GM19351 (cell line): Measurements from ENCODE around the gene COL9A1.
"Not testable (repeated sequence)": the region's sequence is repeated elsewhere in the genome, so short reads cannot be mapped to it uniquely, and the experiment has no call there.

ENCODE experiments used
- ATAC-seq: cut with Tn5 transposase; IDR thresholded peaks from one replicate; pipeline ENCODE4 v1.9.1; 2021; ENCODE audit warnings: mild to moderate bottlenecking, moderate library complexity; ENCODE audit not compliant: unreplicated experiment

Gene COL9A1

DNA sequence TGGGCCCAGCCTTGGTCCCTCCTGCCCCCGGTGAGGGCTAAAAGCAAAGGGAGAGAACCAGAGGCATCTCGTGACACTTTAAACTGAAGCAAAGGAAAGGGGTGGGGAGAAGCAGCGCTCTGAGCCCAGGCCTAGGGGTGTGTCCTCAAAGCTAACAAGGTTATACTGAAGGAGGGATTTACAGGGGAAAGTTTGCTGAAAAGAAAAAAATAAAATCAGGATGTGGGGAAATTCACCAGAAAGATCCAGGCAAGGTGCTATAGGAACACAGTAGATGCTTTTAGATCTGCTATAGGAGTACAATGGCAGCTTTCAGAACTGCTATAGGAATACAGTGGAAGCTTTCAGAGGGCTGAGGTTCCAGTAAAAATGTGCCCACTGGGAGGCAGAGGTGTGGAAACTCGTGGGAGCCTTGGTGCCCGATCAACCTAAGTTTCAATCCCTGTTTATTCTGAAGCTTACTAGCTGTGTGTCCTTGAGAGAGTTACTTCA lies at the start of gene COL9A1:
Gene COL9A1 (minus strand): TSS at position 51 of the 492 bp plus-strand sequence. CDS start 160 bp downstream, outside the sequence.
- ATAC-seq: no peak

DNA sequence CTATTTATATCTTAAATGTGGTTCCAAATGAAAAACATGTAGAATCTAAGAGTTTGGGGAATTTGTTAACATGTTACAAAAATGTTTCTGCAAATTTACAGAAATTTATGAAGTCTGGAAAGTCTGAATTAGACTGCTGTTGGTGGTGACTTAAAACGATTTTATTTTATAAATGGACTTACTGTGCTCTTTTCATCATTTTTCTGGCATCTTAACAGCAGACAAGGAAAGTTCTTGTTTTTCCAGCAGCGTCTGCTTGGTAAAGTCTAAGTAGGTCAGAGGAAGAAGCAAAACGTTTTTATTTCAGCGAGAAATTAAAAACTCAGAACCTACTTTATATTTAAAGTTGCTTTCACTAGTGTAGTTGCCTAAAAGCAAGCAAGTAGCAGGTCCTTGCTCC lies 48.6 kb upstream of the COL9A1 start:
- ATAC-seq: no peak

DNA sequence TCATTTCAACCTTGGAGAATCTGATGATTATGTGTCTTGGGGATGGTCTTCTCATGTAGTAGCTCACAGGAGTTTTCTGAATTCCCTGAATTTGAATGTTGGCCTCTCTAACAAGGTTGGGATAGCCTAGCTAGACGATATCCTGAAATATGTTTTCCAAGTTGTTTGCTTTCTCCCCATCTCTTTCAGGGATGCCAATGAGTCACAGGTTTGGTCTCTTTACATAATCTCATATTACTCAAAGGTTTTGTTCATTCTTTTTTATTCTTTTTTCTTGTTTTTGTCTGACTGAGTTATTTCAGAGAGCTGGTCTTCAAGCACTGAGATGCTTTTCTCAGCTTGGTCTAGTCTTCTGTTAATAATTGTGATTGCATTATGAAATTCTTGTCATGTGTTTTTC lies 42.7 kb upstream of the COL9A1 start:
- no peak for ATAC-seq

DNA sequence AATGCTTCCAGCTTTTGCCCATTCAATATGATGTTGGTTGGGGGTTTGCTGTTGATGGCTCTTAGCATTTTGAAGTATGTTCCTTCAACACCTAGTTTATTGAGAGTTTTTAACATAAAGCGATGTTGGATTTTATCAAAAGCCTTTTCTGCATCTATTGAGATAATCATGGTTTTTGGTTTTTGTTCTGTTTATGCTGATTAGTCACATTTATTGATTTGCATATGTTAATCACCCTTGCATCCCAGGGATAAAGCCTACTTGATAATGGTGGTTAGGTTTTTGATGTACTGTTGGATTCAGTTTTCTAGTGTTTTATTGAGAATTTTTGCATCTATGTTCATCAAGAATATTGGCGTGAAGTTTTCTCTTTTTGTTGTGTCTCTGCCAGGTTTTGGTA lies 40.4 kb upstream of the COL9A1 start:
- ATAC-seq: no peak

DNA sequence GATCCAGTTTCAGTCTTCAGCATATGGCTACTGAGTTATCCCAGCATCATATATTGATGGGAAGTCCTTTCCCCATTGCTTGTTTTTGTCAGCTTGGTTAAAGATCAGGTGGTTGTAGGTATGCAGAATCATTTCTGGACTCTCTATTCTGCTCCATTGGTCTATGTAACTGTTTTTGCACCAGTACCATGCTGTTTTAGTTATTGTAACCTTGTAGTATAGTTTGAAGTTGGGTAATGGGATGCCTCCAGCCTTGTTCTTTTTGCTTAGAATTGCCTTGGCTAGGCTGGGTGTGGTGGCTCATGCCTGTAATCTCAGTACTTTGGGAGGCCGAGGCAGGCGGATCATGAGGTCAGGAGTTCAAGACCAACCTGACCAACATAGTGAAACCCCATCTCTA lies 36.9 kb upstream of the COL9A1 start:
- ATAC-seq: not testable (repeated sequence)

DNA sequence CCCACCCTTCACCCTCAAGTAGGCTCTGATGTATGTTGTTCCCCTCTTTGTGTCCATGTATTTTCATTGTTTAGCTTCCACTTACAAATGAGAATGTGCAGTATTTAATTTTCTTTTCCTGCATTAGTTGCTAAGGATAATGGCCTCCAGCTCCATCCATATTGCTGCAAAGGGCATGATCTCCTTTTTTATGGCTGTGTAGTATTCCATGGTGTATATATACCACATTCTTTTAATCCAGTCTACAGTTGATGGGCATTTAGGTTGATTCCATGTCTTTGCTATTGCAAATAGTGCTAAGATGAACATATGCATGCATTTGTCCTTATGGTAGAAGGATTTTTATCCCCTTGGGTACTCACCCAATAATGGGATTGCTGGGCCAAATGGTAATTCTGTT lies 35.9 kb upstream of the COL9A1 start:
- ATAC-seq: no peak

DNA sequence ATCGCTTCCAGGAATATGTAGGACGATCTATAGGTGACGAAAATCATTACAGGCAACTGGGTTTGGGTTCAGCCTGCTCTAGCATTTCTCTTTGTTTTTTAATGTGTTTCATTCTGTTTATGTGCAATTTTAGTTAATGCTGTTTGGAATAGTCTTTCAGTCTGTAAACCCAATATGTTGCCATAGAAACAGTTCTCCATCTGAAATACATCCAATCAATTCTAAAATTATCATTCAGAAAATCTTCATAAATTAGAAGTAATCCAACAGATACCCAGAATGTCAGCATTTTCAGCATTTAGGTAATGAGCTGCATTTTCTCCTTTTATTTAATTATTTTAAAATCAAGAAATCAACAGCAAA lies 34.8 kb upstream of the COL9A1 start:
- ATAC-seq: no peak

DNA sequence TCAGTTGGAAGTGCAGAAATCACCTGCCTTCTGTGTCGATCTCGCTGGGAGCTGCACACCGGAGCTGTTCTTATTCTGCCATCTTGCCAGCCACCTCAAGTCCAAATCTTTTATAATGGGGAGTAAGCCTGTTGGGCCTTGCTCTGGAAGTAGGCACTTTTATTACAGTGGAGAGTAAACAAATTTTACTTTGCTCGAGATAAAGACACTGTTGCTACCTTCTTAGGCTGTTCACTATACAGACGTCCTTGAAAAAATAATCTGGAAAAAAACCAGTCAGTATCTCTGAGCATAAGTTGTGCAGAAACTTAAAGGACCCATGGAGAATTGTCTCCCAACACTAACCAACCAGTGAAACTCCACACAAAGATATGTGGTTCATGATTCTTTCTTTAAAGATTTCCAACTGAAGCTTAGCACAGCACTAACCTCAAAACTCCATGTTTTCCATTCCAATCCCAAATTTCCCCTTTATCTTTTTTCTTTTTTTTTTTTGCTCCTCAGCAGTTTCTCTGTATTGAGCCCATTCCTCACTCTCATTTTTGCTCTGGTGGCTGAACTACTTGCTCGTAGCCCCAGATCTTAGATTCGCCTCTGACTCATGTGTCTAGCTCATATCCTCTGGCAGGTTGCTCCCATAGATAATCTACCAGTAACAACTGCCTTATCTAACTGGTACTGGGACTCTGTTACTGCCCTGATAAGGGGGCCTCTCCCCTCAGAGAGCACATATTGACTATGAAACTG lies 34.3 kb upstream of the COL9A1 start:
- no peak for ATAC-seq

DNA sequence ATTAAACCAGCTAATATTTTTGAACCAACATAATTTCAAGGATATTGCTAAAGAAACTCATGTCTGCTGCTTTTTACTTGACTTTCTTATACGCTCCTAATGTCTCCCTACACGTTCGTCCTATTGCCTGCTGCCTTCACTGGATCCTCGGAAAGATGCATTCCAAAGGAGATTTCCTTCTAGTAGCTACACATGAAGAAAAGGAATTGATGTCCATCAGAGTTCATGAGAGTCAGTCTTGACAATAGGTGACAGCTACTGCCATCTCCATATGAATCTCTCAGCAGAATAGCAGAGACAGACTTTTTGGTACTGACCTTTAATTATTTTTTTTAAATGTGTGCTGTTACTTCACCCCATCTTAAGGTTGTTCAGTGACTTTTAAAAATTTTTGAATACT lies 24.2 kb upstream of the COL9A1 start:
- no peak for ATAC-seq

DNA sequence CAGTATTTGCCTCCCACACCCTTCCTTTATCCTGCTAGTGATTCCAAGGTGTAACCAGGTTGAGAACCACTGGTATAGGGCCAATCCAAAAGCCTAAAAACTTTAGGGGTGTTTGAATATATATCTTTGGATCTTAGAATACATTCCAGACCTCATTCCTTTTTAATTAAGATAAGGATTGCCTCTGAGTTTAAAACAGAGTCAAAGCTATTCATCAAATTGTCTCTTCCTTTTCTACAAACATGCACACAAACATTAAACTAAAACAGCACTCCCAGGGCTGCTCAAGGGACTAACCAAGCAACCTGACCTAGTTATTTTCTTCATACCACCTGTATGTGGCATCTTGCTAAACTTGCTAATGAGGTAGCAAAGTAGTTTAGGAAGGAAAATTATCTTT lies 22.1 kb upstream of the COL9A1 start:
- ATAC-seq: no peak

DNA sequence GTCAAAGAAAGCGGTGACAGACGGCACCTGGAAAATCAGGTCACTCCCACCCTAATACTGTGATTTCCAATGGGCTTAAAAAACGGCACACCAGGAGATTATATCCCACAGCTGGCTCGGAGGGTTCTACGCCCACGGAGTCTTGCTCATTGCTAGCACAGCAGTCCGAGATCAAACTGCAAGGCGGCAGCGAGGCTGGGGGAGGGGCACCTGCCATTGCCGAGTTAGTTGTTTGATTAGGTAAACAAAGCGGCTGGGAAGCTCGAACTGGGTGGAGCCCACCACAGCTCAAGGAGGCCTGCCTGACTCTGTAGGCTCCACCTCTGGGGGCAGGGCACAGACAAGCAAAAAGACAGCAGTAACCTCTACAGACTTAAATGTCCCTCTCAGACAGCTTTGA lies 14.9 kb upstream of the COL9A1 start:
- not testable (repeated sequence) for ATAC-seq

DNA sequence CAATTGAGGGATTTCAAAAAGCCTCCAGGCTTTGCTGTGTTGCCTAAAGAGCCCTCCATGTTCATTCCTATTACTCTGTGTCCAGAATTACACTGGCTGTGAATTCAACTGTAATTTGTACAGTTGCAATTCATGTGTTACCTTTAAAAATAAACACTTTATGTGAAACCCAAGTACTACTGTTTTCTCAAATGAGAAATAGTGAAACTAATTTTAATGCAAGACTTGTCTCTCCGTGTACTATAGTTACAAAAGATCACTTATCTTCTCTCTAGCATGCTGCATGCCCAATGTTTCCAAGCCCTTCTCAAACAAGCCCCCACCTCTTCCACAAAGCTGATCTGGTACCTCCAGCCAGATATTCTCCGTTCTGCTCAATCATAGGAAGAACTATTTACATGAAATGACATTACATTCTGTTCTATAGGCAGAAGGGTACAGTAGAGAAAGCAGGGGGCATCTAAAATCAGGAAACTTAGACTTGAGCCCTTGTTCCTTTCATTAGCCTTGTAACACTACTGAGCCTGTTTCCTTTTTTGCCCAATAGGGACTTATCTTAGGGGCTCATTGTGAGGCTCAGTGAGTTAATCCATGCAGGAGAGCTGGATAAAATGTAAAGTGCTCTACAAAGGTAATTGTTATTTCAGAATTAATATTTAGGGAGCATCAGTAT lies 12.3 kb upstream of the COL9A1 start:
- peak; percentile 67 for ATAC-seq

DNA sequence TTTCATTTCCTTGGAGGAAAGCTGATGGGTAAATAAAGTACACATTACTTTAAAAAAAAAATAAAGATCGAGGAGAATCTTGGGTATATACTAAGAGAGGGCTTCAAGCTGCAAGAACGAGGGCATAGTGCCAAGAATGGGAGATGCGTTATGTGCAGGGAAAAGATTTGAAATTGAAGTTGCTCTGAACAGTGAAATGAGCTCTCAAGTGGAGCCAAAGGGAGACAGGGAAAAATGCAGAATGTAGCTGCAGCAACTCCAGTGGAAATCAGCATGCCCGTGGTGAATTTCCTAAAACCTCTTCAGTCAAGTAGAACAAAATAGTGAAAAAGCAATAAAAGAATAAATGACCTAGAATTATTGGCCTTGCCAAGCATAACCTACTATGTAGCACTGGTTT lies 11.4 kb upstream of the COL9A1 start:
- no peak for ATAC-seq

DNA sequence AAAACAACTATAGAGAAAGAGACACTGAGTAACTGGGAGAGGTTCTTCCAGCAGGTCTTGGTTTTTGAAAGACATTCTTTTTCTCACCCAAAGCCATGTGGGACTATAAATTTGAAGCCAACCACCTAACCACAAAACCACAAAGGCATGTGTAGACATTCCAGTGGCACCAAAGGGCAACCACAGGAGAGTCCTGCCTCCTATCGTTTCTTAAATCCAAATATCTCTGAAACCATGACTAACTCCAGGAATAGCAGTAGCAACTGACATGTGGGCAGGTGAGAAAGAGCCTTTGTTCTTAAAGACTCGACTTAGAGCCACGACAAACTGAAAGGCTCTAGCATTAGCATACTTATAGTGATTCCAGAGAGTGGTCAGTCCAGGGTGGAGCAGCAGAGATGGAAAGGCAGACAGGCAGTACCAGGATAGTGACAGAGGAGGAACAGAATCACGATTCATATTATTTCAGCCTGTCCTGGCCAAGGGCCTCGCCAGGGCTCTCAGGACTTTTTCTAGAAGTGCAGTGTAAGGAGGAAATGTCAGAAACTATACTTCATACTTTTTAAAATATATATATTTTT lies 9.4 kb upstream of the COL9A1 start:
- no peak for ATAC-seq

DNA sequence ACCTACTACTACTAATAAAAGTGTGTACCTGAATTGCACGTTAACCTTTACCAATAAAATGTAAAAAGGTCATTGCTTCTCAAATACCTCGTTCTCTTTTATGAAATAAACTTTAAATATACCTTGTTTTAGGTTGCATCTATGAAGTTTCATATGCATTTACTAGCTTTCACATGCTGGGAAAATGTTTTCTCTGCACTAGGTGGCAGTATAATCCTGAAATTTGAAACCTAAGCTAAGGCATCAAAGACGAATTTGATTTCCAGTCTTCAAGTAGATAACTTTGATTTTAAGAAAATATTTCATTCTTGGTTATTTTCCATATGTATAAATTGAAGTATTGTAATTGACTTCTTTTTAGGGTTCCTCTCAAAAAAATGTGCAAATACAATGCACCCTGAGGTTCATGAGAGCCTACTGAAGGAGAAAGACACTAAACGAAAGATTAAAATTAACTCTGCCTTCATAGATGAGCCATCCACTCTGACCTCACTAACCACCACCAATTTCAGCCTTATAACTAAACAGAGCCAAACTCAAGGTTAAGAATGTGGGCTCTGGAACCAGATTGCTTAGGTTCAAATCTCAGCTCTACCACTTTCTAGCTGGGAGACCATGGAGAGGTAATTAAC lies 7.3 kb upstream of the COL9A1 start:
- no peak for ATAC-seq

DNA sequence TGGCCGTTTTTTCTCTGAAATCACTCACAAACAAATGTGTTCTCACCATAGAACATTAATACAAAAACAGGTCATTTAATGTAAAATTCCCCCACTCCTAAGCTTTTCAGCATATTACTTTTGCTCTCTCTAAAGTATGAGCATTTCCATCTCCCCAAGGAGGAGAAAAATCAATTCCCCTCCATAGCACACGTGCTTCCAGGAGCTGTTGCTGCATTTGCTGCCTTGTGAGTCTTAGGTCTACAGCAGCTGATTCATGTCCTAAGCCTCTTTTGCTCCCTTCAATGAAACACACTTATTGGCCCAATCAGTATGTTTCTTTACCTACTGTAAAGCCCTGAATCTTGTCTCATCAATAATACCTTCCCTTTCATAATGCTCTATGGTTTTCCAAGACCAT lies 6.4 kb upstream of the COL9A1 start:
- ATAC-seq: no peak

DNA sequence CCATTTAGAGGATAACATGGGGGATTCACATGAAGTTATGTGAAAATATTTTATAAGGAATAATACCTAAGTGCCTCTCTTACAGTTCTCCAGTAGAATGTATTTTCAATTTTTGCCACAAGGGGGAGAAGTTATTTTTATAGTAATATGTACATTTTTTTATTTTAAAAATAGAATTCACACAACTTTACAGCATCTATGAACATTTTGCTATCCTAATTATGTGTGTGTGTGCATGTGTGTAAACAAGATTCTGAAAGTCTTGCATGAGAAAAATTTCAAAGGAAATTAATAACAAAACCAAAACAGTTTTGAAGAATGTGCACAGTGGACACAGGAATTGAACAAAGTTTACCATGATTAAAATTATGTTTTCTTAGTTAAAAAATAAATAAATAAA lies 5.3 kb upstream of the COL9A1 start:
- ATAC-seq: not testable (repeated sequence)

DNA sequence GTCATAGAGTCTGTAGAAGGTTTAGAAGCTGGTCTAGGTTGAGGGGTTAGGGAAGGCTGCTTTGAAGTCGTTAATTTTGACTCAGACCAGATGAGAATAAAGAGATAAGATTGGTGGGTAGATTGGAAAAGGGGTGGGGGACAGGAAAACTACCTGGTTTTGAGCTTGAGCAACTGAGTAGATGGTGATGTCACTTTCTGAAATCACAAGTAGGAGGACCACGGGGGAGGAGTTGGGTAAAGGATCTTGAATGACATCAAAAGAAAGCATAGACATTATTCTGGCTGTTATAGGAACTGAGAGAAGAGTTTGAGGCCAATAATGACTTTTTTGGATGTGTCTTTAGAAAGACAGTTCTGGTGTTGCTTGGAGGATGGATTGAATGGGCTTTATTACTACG lies 4.1 kb upstream of the COL9A1 start:
- ATAC-seq: no peak

DNA sequence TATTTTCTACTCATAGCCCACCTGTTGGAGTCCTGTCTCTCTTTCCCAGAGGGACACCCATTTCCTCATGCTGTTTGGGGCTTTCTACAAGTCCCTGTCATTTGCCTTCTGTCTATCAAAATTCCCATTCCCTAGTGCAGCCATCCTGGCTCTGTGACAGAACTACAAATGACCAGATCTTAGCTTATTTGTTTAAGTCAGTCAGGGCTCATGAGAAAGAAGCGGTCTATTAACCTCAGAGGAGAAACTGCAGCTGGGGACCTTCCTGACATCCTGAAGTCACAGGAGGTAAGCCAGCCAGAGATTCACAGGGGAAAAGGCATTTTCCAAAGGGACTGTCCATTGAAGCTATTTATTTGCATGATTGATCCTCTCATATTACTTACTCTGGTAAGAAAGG lies 1.7 kb upstream of the COL9A1 start:
- no peak for ATAC-seq

DNA sequence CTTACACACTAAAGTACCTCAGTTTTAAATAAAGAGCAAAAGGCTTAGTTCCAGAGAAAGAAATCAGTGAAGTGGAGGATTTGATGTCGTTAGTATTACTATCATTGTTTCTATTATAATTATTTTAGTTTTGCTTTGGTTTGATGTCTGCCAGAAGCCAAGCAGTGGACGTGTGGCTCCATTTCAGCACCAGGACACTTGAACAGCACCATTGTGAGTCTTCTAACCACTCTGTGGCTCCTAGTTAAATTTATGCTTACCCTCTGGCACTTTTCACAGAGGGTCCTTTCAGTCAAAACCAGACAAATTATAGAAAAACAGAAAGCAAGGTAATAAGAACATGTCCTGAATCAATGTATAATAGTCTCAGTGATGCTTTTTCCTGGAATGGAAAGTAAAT lies 3.4 kb downstream of the COL9A1 start:
- no peak for ATAC-seq

DNA sequence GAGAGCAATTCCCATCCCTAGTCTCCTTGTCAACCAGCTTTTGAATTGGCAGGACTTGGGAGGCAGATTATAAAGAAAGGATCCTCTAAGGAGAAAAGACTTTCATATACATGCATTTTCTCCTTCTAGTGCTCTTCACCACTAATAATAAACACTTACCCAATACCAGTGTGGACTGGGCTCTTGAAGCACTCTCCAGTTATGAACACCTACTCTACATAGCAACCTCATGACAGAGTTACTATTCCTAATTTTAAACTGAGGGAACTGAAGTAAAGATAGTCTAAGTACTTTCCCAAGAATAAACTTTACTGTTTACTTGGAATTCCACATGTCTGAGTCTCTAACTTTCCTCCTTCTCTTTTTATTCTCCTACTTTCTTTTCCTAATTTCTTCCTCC lies 4.8 kb downstream of the COL9A1 start:
- ATAC-seq: no peak

DNA sequence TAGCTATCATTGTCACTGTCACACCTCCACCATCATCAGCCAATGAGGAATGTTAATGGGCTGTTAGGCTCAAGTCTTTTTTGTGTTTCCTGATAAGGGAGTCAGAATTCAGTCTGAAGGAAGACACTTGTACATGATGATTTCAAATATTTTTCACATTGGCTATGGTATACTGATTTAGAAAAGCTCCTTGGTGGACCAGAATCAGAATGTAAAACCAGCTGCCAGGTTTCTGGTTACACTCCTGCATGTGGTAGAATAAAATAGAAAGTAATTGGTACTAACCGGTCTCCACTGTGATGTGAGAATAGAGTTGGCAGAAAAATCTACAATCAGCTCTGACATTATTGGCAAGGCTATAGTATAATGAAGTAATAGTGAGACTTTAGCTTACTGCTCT lies 10.7 kb downstream of the COL9A1 start:
- ATAC-seq: no peak
